HG02852 (cell line): ENCODE measurements around the gene ZBTB25.

ENCODE experiments used
- ATAC-seq: cut with Tn5 transposase; IDR thresholded peaks from one replicate; pipeline ENCODE4 v1.9.1; 2021; ENCODE audit warnings: mild to moderate bottlenecking, moderate library complexity; ENCODE audit not compliant: unreplicated experiment

ZBTB25 gene

DNA sequence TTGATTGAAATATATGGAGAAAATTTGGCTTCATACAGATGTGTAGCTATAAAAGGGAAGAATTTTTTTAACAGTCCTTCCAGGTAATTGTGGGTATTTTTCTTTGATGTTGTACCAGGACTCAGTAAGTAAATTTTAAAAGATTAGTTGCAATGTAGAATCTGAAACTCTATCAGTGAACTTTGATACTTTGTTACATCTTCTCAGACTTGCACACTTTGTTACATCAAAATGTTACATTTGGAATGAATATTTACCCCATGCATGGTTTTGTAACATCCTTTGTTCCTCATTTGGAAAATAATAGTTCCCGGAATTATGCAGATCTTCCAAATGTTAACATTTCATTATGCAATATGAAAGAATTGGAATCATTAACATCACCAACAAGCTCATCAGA is 101.7 kb downstream of the ZBTB25 start:
- no peak for ATAC-seq

DNA sequence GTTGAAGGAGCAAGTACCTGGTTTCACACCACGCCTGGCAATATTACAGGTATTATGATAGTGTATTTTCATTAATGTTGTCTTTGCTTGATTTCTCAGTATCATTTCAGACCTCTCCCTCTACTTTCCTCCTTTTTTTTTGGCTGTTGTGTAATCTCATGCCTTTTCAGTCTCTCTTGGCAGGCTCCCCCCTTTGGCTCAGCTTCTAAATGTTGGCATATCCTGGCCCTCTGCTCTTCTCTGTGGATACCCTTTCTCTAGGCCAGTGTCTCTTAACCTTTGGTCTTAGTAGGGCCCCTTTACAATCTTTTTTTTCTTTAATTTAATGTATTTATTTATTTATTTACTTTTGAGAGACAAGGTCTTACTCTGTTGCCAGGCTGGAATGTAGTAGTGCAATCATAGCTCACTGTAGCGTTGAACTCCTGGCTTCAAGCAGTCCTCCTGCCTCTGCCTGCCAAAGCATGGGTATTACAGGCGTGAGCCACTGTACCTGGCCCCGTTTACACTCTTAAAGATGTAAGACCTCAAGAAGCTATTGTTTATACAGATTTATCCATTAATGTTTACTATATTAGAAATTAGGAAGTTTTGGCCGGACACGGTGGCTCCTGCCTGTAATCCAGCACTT is 102.7 kb downstream of the ZBTB25 start:
- no peak for ATAC-seq
